HG03108 (cell line): ENCODE results near the gene RNF222.

Experiments used
- ATAC-seq: cut with Tn5 transposase; IDR thresholded peaks from one replicate; pipeline ENCODE4 v1.9.1; 2021; ENCODE audit warnings: moderate library complexity; ENCODE audit not compliant: unreplicated experiment

The RNF222 gene, protein sequence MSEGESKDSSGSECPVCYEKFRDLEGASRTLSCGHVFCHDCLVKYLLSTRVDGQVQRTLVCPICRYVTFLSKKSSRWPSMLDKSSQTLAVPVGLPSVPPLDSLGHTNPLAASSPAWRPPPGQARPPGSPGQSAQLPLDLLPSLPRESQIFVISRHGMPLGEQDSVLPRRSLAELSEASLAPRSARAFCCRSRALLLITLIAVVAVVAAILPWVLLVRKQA

DNA sequence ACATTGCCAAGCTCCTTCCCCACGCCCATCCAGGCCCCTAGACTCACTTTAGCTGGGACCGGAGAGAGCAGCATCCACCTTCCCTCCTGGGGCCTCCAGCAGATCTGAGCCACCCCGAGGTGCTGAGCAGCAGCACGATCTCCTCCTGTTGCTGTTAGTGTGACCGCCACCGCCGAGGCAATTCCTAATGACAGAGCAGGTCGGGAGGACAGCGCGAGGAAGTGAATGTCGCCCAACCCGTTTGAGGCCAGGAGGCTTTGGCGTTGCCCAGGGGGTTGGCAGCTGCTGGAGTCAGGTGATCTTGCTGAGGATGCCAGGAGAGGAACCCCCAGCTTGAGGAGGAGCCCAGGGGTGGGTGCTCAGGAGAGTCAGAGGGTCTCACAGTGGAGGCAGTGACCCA is at the start of gene RNF222:
RNF222 (minus strand) TSS at position 192 of the 400 bp plus-strand sequence. CDS start 4,366 bp downstream, outside the sequence.
- ATAC-seq: no peak

GRCh38 chr17:8445536-8445935 is 47.9 kb upstream of the RNF222 start:
- ATAC-seq: no peak

DNA sequence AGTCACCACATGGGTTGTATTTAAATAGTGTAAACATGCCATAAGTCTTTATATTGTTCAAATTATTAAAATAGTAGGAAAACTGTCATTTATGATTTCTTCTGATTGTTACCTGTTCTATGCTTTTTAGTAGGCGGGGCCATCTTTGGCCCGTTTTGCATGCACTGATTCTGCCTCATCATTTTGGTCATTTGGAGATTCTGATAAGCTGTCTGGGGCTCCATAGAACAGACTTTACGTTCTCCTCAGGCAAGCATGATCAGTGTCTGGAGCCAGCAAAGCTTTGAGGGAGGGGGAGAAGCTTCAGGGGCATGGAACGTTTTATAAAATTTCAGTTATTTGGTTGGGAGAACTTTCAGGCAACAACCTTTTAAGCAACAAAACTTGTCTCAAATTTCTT is 46.9 kb upstream of the RNF222 start:
- ATAC-seq: no peak

- no peak for ATAC-seq
Measured at GRCh38 chr17:8443756-8444155, 46.1 kb upstream of the RNF222 start.

- no peak for ATAC-seq
Measured at GRCh38 chr17:8442310-8442709, 44.7 kb upstream of the RNF222 start.

GRCh38 chr17:8441690-8442089 is 44.1 kb upstream of the RNF222 start:
- no peak for ATAC-seq

- ATAC-seq: no peak
Measured at GRCh38 chr17:8439681-8440080, 42.1 kb upstream of the RNF222 start.

DNA sequence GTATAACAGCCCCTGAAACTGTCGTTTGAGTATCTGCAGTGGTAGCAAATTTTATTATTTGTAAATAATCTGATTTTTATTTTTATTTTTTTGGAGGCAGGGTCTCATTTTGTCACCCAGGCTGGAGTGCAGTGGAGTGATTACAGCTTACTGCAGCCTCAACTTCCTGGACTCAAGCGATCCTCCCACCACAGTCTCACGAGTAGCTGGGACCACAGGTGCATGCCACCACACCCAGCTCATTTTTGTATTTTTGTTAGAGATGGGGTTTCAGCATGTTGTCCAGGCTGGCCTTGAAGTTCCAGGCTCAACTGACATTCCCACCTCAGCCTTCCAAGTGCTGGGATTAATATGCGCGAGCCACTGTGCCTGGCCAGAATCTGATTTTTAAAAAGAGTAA is 40.8 kb upstream of the RNF222 start:
- no peak for ATAC-seq

DNA sequence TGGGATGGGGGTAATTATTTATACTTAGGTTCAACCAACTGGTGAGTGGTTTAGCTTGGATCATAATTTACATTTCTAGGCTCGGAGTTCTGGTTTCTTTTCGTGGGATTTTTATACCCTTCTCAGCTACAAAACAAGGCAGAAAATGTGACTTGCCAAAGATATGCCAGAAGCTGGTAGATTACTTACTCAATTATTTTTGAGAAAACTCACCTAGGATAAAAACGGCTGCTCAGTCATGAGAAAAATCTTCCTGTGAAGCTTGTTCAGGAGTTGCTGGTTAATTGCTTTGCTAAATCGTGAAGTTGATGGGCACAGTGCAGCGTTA is 39.2 kb upstream of the RNF222 start:
- ATAC-seq: no peak

DNA sequence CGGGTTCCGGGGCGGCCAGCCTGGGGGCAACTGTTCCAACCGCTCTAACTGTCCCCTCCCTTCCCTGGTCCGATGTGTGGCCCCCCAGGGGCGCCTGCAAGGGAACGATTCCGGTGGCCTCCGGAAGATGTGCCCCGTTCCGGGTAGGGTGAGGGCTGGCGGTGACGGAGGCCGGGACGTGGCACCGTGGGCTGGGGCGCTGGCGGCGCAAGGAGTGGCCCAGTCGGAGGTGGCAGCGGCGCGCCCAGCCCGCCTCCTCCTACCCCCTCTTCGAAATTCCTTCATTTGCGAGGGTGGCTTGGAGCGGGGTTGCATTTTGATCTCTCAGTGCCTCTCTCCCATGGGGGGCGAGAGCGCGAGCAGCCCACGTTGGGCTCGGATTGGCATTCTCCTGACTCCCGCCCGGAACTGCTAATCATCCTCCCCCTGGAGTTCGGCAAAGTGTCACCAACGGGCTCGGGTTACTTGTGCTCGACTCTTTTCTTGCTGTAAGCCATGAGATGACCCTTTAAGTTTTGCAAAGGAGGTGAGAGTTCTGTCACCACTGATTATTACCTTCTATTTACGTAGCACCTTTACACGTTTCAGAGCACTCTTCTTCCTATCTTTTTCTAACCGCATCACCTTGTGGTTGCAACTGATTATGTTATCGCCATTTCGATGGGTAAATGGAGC is 38.7 kb upstream of the RNF222 start:
- peak; percentile 46 for ATAC-seq

DNA sequence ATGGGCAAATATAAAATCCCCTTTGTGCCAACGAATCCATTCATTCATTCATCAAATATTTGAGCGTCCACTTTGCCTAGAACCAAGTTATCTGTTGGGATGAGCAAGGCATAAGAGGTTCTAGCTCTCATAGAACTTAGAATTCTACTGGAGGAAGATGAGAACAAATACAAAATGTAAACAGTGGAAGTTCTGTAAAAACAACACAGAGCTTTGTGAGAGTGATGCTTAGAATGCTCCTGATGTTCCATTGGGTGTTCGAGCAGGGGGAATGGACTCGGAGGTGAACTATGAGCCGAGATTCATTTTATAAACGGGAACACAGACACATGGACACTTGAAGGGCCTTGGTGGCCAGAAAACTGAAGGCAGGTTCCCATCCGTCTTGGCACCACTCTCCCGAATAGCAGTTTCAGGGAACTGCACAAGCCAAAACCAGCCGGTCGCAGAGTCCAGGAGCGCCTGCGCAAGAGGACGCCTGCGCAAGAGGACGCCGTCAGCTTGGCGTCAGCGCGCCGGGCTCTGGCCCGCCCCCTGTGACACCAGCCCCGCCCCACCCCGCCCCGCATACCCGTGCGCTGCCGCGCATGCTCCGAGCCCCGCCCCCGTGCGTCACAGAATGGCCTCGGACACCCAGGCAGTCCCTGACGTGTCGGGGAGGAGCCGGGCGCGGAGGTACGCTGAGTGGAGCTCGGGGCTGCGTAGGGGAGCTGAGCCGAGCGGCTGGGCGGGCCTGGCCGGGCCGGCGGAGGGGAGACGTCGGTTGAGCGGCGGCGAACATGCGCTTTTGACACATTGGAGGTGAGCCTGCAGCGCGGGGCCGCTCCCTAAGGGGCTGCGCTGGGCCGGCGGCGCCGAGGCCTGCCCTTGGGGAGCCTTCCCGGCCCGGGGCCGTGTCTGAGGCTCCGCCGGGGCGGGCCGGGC is 37.9 kb upstream of the RNF222 start, which contains the start of gene NDEL1:
NDEL1 (plus strand) TSS at position 640 of the 924 bp plus-strand sequence. CDS start 8,388 bp downstream, outside the sequence.
- ATAC-seq: peak; percentile 89

GRCh38 chr17:8430966-8431365 is 33.3 kb upstream of the RNF222 start:
- ATAC-seq: no peak

GRCh38 chr17:8426802-8427201 is 29.2 kb upstream of the RNF222 start:
- ATAC-seq: no peak

DNA sequence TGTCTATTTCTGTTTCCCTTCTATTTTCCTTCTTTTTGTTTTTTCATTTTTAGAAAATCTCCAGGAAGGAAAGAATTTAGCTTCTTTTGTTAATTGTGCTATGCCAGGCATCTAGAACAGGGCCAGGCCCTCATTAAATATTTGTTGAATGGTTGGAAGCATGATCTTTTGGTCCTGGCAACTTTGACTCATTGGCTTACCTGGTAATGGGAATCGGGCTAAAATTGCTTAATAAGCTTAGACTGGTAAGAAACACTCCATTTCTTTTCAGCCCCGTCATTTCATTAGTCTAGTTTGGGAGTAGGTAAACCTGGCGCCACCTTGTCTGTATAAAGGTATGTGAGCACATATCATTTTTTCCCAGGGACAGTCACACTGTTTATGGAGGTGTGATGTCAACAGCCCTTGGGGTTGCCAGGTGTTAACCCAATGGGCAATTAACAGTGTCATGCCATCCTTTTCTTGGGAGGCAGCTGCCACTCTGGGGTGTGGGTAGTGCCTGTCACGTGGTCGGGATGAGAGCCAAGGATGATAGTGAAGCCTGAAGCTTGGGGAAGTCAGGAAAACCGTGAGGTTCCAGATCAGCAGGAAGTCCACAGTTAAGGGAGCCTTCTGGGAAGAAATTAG is 28.6 kb upstream of the RNF222 start:
- no peak for ATAC-seq

- ATAC-seq: no peak
Measured at GRCh38 chr17:8421571-8421970, 23.9 kb upstream of the RNF222 start.

DNA sequence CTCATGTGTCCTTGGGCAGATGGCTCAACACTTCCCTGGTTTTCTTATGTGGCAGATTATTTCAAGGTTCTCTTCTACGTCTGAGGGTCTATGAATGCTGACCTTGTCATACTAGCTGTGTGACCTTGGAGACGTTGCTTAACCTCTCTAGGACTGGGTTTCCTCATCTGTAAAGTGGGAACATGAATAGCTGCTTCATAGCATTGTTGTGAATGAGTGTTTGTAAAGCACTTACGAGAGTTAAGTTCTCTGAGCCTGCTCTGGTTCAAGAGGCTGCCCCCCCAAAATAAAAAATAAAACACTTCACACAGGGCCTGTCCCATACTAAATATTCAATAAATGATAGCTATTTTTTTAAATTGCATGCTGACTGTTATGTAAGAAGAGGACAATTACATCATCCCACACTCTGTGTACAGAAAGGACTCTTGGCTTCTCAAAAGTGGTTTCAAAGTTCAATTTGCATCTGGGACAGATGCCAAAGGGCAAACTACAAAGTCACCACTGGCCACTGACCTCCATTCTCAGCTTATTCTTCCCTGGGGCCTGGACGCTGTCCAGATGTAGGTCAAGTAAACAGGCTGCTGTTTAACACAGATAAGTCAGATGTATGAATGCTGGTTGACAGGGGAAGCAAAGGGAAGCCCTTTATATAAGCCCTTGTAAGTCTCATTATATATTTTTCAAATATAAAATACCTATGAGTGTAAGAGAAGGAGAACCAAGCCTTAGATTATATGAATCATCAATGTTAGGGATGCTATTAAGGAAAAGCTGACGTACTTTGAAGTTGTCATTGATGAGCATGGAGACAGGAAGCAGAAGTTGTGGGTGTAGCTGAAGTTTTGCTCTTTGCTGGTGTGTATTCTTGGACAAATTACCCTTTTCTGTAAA is 22.7 kb upstream of the RNF222 start:
- no peak for ATAC-seq

DNA sequence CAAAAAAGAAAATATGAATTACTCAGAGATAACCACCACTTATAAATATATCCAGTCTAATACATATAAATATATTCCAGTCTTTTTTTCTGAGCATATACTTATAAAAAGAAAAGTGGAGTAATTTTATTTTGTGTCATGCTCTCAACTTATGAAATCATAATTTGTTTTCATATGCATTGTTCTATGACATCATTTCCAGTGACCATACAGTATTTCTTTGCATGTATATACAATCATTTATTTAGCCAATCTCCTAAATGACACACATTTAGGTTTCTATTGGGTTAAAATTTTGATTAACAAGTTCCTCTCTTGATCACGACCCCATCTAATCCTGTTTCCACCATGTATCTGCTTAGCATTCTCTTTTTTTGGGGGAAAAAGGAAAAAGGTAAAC is 21.7 kb upstream of the RNF222 start:
- ATAC-seq: no peak

DNA sequence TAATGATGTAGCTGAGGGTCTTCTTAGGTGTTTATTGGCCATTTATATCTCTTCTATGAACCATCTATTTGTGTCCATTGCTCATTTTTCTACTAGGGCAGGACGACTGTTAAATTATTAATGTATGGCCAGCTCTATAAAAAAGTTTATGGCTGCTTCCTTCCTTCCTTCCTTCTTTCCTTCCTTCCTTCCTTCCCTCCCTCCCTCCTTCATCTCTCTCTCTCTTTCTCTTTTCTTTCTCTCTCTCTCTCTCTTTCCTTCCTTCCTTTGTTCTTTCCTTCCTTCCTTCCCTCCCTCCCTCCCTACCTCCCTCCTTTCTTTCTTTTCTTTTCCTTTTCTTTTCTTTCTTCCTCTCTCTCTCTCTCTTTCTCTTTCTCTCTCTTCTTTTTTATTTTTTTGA is 20.8 kb upstream of the RNF222 start:
- no peak for ATAC-seq

DNA sequence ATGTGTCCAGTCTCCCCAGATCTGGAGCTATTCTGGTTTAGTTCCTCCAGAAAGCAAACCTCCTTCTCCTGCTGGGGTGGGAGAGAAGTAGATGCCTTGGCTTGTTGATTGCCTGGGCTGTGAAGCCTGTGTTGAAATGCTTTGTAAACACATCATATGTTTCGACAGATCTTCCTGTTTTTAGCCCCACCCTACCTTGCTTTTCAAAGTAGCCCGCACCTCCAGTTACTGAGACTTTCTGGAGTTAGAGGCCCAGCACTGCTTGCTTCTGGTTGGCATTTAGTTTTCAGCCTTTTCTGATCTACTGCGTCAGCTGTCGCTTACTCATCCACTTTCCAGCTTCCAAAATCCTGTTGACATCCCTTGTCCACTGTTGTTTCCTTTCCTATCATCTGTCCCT is 20.2 kb upstream of the RNF222 start:
- no peak for ATAC-seq

DNA sequence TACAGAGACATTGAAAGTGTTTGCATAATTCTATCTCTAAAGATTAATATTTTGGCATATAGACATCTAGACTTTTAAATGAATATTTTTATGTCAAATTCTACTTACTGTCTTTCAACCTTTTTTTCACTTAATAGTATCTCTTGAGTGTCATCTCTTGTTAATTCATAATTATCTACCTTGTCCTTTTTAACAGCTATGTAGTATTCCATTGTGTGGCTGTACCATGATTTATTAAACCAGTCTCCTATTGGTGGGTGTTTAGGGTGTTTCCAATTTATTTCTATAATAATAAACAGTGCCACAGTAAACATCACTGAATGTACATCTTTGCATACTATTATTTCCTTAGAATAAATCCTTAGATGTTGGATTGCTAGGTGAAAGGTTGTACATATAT is 16.3 kb upstream of the RNF222 start:
- no peak for ATAC-seq
